ENCODE measurements around the gene CDC45. TPM values are rescaled to one million over a fixed set of nuclear protein-coding genes. Genes with fewer than 3 reads are reported as not detected.

CDC45 gene
- polyA plus RNA-seq, 3 donors: 18.1 to 19.6 (median 18.7) TPM

DNA sequence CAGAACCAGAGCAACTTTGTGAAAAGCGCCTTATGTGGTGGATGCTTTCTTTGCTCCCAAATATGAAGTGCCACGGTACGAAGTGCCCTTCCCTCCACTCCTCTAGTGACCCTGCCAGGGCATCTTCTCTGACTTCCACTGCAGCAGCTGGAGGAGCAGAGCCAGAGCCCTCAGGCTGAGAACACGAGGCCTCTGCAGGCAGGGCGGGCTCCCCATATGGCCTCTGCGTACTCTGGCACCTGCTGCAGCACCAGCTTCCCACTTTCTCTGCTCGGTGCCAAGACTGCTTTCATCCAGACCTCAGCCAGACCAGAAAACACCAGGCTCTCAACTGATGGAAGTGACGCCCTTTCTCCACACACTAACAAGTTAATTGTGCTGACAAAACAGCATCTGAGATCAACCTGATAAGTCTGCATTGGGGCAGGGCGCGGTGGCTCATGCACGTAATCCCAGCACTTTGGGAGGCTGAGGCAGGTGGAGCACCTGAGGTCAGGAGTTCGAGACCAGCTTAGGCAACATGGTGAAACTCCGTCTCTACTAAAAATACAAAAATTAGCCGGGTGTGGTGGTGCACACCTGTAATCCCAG is 13.5 kb upstream of the CDC45 start:
- DNase-seq: no peak

DNA sequence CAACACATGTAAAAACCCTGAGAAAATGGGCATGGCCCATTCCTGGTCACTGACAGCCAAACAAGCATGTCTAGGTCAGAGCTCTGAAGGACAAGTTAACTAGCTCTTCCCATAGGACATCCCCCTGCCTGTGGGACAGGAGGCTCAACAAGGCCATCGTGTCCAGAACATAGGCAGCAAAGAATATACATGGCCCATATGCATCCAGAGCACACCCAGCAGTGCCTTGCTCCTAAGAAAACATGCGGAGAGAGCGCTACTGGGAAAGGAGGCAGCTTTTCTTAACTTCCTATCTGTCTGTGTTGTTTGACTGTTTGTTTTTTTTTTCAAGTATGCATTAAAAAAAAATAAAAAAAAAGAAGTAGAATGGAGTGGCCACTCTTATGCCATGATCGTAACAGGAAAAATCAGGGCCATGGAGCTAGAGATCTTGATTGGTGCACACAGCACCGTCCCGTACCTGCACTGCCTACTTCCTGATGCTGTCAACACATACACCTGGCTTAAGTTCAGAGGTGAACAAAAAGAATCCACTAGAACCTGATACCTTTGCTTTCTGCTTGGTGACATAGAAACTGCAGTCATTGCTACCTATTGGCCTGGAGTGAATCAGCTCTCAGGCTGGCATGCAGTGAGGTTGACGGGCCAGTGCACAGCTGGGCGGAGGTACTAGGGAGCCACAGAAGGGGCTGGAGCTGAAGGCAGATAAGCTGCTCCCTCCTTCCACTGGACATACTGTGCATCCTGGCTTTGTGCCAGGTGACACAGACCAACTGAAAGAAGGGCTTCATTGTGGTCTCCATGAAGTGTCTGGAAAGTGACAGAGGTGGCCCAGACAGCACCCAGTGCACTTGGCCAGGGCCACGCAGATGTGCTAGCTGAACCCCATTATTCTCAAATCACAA is 12.6 kb upstream of the CDC45 start:
- no peak for DNase-seq

DNA sequence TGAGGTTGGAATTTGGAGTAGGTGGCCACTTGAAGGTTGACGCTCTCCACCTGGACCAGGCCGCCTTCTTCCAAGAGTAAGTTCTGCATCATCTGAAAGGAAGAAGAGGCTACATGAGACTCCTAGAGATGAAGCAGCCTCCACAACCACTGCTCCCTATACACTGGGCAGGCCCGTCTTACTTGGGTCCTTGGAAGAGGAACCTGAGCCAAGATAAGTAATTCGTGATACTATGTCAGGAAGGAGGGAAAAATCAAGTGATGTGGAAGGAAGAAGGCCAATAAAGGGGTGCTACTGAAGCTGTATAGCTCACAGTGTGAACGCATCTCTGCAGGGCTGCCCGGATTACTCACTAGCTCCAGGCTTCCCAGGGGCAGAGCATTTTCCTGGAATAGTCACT is 11.8 kb upstream of the CDC45 start:
- no peak for DNase-seq

DNA sequence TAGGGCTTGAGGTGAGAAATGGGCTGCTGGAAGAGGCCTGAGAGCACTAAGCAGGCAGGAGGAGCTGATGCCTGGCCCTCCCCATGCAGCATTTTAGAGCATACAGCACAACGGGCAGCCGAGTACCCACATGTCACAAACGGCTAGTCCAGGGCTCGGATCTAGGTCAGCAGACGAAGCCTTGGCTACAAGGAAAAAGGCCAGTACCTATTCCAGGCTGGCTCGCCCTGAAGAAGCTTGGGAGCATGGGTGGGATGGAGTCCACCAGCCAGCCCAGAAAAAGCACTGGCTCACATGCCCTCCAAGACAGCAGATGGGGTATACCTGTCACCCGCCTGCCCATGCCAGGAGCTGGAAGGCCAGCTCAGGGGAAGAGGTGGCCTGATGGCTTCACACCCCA is 10.3 kb upstream of the CDC45 start:
- DNase-seq: no peak

DNA sequence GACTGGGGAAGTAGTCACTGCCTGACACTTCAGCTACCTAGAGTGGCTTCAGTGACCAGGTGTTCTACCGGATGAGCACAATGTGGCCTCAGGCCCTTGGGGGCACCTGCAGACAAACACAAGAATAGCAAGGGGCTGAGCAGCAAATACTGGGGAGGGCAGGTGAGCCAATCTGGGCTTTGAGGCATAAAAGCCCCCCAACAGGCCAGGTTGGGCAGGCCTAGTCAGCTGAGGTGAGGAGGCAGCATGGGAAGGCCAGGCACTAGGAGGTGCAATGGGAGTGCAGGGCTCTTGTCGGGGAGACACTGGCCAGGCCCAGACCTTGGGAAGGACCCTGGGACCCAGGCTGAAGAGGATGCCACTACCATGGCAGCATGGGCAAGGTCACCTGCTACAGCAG is 9.7 kb upstream of the CDC45 start:
- no peak for DNase-seq

DNA sequence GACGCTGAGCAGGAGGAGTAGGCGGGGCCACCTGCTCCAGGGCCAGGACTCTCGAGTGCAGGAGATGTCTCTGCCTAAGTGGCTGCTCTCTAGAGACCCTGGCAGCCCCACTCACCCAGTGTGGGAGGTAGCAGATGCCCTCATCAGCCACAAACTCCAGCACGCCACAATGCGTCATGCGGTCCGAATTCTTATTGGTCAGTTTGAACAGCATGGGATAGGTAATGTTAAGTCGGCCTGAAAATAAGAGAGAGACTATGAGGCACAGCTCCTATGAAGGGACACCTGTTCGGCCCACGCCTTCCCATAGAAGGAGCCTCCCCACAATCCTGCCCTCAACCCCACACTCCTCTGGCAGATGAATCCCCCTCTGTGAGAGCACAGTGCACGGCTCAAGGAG is 8.1 kb upstream of the CDC45 start:
- no peak for DNase-seq

DNA sequence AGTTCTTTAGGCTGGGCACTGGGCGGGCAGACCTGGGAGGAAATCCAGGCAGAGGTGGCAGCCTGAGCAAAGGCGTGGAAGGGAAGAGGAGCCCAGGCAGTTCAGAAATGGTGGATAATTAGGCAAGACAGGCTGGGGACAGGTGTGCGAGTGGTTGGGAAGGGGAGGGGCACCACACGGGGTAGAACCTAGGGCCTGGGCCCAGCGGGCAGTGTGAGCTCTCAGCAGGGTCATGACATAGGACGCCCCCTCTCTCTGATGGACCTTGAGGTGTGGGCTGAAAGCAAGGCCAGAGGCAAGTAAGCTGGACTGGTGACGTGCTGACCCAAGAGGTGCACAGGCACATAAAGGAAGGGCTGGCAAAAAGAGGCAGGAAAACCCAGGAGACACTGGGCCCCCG is 7.5 kb upstream of the CDC45 start:
- DNase-seq: no peak

DNA sequence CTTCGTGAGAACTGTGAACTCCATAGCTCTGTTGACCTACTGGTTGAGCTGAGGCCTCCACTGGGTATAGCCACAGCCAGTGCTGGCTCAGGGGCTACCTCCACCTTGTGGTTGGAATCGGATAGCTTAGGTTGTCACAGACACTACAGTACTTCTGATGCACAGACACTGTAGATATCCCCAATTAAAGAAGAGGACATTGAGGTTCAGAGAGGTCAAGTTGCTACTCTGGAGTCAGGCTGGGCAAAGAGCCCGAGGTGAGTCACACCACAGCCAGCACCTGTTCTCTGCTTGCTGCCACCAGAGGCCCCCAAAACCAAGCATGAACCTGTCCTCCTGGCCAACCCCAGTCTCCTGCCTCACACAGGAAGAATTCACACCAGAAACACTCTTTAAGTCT is 6.1 kb upstream of the CDC45 start:
- no peak for DNase-seq

DNA sequence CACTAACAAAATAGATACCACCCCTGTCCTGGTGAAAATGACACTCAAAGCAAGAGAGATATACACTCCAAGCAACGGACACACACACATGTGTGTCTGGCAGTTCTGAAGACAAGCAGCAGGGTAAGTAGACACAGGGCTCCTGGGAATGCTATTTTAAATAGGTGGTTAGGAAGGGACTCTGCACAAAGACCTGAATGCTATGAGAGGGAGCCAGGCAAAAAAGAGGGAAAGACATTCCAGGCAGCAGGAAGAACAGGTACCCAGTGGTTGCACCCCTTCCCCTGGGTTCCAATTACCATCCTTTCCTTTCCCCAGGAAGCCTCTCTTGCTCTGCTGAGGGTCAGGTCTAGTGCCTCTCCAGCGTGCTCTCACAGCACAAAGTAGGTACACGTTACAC is 3.7 kb upstream of the CDC45 start:
- no peak for DNase-seq

DNA sequence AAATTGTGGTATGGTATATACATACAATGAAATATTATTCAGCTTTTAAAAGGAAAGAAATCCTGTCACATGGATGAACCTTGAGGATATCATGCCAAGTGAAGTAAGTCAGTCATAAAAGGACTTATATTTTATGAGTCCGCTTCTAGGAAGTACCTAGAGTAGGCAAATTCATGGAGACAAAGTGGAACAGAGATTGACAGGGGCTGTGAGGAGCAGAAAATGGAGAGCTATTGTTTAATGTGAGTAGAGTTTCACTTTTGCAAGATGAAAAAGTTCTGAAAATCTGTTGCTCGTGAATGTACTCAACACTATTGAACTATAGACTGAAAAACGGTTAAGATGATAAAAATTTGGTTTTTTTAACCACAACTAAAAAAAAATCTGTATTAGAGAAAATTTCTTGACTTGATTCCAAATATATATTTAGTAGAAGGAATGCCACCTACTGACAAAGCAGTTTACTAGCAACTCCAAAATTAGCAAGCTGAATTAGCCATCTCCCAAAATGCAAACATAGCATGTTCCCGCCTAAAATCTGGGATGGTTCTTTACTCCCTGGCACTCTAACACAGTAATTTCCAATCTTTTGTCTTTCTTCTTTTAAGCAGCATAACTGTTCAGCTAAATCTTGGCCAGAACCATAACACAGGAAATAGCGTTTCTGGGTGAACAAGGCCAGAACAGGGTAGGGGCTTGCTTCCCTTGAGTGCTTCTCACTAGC is 2.2 kb upstream of the CDC45 start:
- no peak for DNase-seq

DNA sequence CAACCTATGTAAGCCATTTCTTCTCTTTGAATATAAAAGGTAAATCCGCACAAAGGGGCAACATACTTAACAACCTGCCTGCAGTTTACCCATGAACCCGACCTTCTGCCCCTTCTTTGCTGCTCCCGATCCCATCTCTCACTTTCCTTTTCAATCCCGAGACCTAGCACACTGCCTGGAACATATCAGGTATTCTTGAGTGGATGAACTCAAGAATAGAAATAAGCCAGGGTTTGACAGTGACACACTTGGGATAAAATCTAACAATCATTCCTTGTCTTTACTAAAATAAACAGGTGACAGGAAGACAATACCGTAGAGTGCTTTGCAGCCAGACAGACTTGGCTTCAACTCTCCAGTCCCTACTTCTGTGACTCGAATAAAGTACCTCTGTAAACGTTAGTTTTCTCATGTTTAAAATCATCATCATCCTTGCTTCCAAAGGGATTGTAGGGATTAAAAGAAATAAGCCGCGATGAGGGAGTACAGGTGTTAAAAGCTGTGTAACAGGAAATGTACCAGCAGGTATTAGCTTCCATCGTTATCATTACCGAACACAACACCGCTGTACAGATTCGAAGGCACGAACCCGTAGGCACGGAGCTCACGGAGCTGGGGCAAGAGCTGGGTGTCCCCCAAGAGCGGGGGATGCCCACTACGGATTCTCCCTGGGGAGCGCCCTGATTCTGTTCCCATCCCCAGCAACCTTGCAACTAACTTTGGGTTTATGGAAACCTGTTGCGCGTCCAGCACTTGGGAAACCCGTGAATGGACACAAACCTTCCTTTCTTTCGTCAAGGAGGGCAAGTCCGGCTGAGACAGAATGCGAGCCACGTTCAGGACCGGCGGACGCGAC is 1.4 kb upstream of the CDC45 start:
- no peak for DNase-seq

DNA sequence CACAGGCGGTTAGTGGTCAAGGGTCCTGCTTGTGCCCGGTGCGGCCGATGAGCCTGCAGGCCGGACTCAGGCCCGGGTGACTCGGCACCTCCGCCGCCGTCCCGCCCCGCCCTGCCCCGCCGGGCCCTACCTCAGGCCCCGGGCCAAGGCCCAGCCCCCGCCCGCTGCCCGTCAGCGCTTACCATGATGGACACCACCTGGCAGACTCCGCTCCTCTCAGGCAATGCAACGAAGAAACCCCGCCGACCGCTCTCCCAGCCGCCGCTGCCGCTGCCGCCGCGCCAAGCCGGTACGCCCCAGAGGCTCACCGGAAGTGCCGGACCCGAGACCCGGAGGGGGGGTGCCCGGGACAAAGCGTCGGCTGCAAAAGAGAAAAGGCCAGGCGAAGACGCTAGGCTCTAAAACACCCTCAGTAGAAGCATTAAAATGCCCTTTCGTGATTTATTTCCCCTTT is 792 bp upstream of the CDC45 start, which contains the start of gene UFD1:
UFD1 (minus strand) TSS at position 293 of the 454 bp plus-strand sequence; CDS start at position 185, 108 bp downstream.
- DNase-seq: peak; percentile 85

DNA sequence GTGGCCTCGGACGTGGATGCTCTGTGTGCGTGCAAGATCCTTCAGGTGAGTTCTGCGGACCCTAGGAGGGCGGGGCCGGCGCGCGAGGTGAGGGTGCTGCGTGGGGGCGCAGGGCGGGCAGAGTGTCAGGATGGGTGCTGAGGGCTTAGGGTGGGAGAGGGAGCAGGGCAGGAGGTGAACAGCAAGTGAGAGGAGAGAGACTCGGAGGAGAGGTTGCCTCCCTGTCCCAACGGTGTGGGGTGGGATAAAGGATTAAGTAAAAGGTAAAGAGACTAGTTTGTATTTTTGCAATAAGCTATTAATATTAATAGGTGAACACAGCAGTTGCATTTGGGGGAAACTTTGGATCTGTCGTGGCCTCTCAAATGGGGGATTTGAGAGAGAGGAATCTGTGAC is 451 bp downstream of the CDC45 start:
- no peak for DNase-seq

DNA sequence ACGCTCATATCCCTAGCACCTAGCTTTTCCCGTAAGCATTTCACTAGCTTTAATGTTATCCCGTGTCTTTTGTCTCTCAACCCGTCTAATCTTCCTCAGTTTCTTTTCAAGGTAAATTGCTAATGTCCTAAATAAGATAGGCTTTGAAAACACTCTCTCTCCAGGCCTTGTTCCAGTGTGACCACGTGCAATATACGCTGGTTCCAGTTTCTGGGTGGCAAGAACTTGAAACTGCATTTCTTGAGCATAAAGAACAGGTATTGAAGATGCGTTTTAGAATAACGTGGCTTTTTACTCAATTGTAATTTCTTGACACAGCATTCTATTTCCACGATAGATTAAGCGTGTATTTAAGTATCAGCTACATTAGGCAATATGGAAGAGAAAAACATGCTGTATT is 1.1 kb downstream of the CDC45 start:
- no peak for DNase-seq

DNA sequence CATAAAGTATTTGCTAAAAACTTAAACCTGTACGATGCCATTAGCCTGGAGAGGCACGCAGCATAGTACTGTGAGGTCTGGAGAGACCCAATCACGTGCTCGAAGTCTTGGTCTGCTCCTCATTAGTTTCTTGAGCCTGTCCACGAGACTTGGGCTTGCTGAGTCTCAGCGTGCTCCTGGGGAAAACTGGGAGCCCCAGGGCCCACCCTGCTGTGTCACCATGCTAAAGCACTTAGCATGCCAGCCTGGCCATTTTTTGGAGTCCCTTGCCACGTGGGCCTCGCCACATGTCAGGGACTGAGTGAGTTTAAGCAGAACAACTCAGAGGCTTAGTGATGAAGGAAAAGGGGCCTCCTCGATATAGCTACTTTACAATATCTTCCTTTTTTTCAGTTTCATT is 2.6 kb downstream of the CDC45 start:
- DNase-seq: no peak

DNA sequence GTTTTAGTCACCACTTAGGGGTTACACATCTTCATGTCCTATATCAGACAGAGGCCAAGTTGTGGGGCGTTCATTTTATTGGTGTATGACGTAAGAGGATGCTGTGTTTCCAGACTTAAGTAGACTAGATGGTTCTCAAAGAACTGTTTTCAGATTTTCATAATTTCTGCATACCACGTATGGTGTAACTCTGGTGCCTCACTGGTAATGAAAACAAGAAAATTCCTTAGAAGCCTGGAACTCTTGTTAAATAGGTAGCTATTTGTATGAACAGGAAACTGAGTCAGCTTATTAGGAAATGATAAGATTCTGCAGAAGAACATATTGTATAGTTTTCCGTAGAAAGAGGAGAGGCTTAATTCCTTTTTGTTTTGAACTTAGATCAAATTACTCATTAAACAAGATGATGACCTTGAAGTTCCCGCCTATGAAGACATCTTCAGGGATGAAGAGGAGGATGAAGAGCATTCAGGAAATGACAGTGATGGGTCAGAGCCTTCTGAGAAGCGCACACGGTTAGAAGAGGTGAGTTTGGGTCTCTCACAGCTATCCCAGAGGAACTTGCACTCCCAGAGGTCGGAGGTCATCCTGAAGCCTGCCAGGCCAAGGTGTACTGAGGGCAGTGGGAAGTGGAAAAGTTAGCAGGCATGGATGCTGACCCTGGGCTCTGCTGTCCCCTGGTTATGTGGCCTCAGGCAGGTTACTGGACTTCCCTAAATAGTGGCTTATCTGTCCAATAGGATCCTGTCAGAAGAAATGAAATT is 3.9 kb downstream of the CDC45 start:
- no peak for DNase-seq

DNA sequence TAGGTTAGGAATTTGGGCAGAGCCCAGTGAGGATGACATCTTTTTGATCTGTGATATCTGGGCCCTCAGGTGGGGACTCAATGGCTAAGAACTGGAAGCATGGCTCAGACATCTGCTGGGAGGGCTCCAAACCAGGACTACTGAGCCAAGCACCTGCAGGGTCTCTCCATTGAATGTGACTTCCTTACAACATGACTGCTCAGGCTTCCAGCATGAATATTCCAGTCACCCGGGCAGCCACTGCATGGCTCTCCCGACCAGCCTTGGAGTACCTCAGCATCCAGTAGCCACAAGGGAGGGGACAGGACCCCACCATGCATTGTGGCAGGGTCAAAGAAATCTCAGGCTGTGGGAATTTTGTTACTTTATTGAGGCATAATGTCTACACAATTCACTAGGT is 8.6 kb downstream of the CDC45 start:
- DNase-seq: no peak

DNA sequence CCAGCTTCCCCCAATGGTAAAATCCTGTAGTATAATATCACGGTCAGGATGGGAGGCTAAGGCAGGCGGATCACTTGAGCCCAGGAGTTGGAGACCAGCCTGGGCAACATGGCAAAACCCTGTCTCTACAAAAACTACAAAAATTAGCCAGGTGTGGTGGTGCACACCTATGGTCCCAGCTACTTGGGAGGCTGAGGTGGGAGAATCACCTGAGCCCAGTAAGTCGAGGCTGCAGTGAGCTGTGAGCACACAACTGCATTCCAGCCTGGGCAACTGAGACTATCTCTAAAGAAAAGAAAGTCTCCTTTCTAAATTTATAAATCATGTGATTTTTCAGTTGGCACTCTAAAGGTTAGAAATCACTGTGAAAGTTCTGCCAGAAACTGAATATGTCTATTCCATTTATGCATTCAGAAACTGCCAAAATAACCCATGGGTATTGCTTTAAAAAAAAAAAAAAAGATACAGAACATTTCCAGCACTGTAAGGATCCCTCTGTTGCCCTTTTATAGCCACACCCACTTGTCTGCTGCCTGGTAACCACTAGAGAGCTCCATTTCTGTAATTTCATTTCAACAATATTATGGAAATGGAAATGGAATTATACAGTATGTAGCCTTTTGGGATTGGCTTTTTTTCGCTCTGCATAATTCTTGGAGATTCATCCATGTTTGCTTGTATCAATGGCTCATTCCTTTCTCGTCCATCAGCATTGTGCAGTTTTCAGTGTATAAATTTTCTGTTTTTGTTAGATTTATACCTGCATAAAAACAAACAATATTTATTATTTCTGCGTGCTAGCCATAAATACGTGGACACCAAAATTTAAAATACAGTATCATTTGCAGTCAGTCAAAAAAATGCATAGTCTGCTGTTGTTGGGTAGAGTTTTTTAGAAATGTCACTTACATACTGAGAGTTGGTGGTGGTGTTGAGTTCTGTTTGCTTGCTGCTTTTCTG is 9.4 kb downstream of the CDC45 start:
- no peak for DNase-seq

DNA sequence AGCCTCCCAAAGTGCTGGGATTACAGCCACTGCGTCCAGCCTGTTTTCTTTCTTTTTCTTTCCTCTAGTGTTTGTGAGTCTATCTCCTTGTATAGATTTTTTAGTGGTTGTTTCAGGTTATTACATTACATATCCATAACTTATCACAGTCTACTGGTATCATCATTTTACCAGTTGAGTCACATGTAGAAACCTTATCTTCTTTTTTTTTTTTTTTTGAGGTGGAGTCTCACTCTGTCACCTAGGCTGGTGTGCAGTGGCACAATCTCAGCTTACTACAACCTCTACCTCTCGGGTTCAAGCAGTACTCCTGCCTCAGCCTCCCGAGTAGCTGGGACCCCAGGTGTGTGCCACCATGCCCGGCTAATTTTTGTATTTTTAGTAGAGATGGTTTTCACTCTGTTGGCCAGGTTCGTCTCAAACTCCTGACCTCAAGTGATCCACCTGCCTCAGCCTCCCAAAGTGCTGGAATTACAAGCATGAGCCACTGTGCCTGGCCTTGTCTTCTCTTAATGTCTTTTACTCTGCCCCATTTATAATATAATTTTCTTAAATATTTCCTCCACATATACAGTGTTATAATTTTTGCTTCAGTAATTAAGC is 11.0 kb downstream of the CDC45 start:
- no peak for DNase-seq
